DOHH2 (cell line): ENCODE data around the gene NFX1.

ENCODE experiments used
- CTCF ChIP-seq: fragments of 200-600 bp; sonication (generic); IDR thresholded peaks from one replicate; pipeline ENCODE4 v1.5.1; 2014; ENCODE audit warnings: antibody characterized with exemption, mild to moderate bottlenecking, low read depth, low read length; ENCODE audit not compliant: poor library complexity, severe bottlenecking
- EZH2phosphoT487 ChIP-seq: fragments of 200-600 bp; sonication (generic); IDR thresholded peaks from 2 replicates; pipeline ENCODE4 v1.6.1; 2017; ENCODE audit warnings: borderline replicate concordance, mild to moderate bottlenecking, antibody characterized with exemption, low read length, moderate library complexity, mixed read lengths

- TF ChIP-seq EZH2phosphoT487 (no peak), CTCF (no peak)
Measured at GRCh38 chr9:33289496-33289895, 820 bp upstream of the NFX1 start.
